Neural progenitor cell (in vitro differentiated cells): ENCODE measurements around the gene VTN. TPM values are rescaled to one million over a fixed set of nuclear protein-coding genes. Genes with fewer than 3 reads are reported as not detected.

Experiments
- DNase-seq: peaks from one replicate; pipeline ENCODE4 v3.0.0-alpha.2; 2016; ENCODE audit warnings: low spot score
- H2AFZ ChIP-seq: fragments of 200-600 bp; sonication (generic); replicated peaks from 2 replicates; pipeline ENCODE4 v1.6.1; 2016; ENCODE audit warnings: antibody characterized with exemption
- H3F3A ChIP-seq: fragments of 200-600 bp; sonication (generic); 2 replicates; pipeline ENCODE4 v1.6.1; 2016; ENCODE audit warnings: antibody characterized with exemption, low read depth
- H3K27ac ChIP-seq: fragments of 200-600 bp; sonication (generic); 2 replicates; pipeline ENCODE4 v1.5.1; 2016; ENCODE audit warnings: mild to moderate bottlenecking
- H3K27me3 ChIP-seq: fragments of 200-600 bp; sonication (generic); 2 replicates; pipeline ENCODE4 v1.6.1; 2016; ENCODE audit warnings: mild to moderate bottlenecking, moderate library complexity
- H3K36me3 ChIP-seq: fragments of 200-600 bp; sonication (generic); 2 replicates; pipeline ENCODE4 v1.5.1; 2016
- H3K4me1 ChIP-seq: fragments of 200-600 bp; sonication (generic); 2 replicates; pipeline ENCODE4 v1.6.1; 2016; ENCODE audit warnings: mixed run types
- H3K4me2 ChIP-seq: fragments of 200-600 bp; sonication (generic); 2 replicates; pipeline ENCODE4 v1.6.1; 2016
- H3K4me3 ChIP-seq: fragments of 200-600 bp; sonication (generic); 2 replicates; pipeline ENCODE4 v1.5.1; 2016
- H3K79me2 ChIP-seq: fragments of 200-600 bp; sonication (generic); 2 replicates; pipeline ENCODE4 v1.6.1; 2016; ENCODE audit warnings: low read depth
- H3K9ac ChIP-seq: fragments of 200-600 bp; sonication (generic); 2 replicates; pipeline ENCODE4 v1.6.1; 2016
- H3K9me3 ChIP-seq: fragments of 200-600 bp; sonication (generic); 2 replicates; pipeline ENCODE4 v1.5.1; 2016; ENCODE audit warnings: low read depth
- H4K20me1 ChIP-seq: fragments of 200-600 bp; sonication (generic); 2 replicates; pipeline ENCODE4 v1.6.1; 2016; ENCODE audit warnings: low read depth
- H3K27ac Mint-ChIP-seq: 3 replicates; pipeline ENCODE4 v1.8.0; 2021; ENCODE audit warnings: mixed read lengths
- H3K27me3 Mint-ChIP-seq: 2 replicates; pipeline ENCODE4 v1.8.0; 2022; ENCODE audit warnings: low read depth, mild to moderate bottlenecking, inconsistent platforms, moderate library complexity, mixed read lengths; ENCODE audit not compliant: insufficient read depth
- H3K36me3 Mint-ChIP-seq: 3 replicates; pipeline ENCODE4 v1.8.0; 2021; ENCODE audit warnings: mixed read lengths
- H3K4me1 Mint-ChIP-seq: 3 replicates; pipeline ENCODE4 v1.8.0; 2021; ENCODE audit warnings: mixed read lengths
- H3K4me3 Mint-ChIP-seq: 3 replicates; pipeline ENCODE4 v1.8.0; 2021; ENCODE audit warnings: mild to moderate bottlenecking, moderate library complexity, mixed read lengths
- H3K9me3 Mint-ChIP-seq: 3 replicates; pipeline ENCODE4 v1.8.0; 2020; ENCODE audit warnings: mixed read lengths
- CTCF ChIP-seq: fragments of 200-600 bp; sonication (generic); IDR thresholded peaks from 2 replicates; pipeline ENCODE4 v1.5.1; 2017; ENCODE audit warnings: antibody characterized with exemption, mild to moderate bottlenecking
- EZH2 ChIP-seq: fragments of 200-600 bp; sonication (generic); IDR thresholded peaks from 2 replicates; pipeline ENCODE4 v1.6.1; 2017; ENCODE audit warnings: antibody characterized with exemption, mild to moderate bottlenecking, moderate library complexity
- EZH2phosphoT487 ChIP-seq: fragments of 200-600 bp; sonication (generic); IDR thresholded peaks from 2 replicates; pipeline ENCODE4 v1.6.1; 2017; ENCODE audit warnings: antibody characterized with exemption
- total RNA-seq: library from RNA; depleted of rRNA; stranded (reverse); fragments of >200 nt; gene quantifications from 2 replicates; pipeline ENCODE4 v1.2.3, GENCODE V29; 2015; ENCODE audit warnings: low replicate concordance

The VTN gene
- 0.25 and 1.2 TPM in 2 replicates for total RNA-seq

- Histone ChIP-seq H3K27me3 (peaks cover 34% of the 10 kb centered on the region), H3K79me2 (no peaks in the 10 kb centered on the region), H3F3A (peaks cover 39% of the 10 kb centered on the region), H3K4me3 (peak within 1 kb of the TSS; percentile 66), H3K9me3 (no peaks in the 10 kb centered on the region), H2AFZ (no peak within 1 kb of the TSS), H3K36me3 (no peaks in the 10 kb centered on the region), H4K20me1 (peaks cover 37% of the 10 kb centered on the region), H3K27ac (peak within 1 kb of the TSS; percentile 43), H3K4me1 (peaks cover 13% of the 10 kb centered on the region), H3K9ac (no peak within 1 kb of the TSS), H3K4me2 (peak within 1 kb of the TSS; percentile 96)
- H3K9me3 Mint-ChIP-seq: no peaks in the 10 kb centered on the region
- peak; percentile 84 for DNase-seq
- peak within 1 kb of the TSS; percentile 76 for H3K27ac Mint-ChIP-seq
- H3K4me1 Mint-ChIP-seq: peaks cover 32% of the 10 kb centered on the region
- TF ChIP-seq CTCF (peak; percentile 24), EZH2 (no peak)
- H3K4me3 Mint-ChIP-seq: peak within 1 kb of the TSS; percentile 92
- H3K27me3 Mint-ChIP-seq: peaks cover 7% of the 10 kb centered on the region
- peaks cover 8% of the 10 kb centered on the region for H3K36me3 Mint-ChIP-seq
These were observed at the start of gene VTN for GRCh38 chr17:28370035-28370743. Gene VTN, minus strand, starts transcription at chr17:28370307. Its CDS starts 104 bp downstream, at chr17:28370203.

- no peaks in the 10 kb centered on the region for H3K4me1 ChIP-seq
- H3K9me3 ChIP-seq: no peaks in the 10 kb centered on the region
- H3K4me2 ChIP-seq: no peak overlapping the region
- no peak overlapping the region for H3K9ac ChIP-seq
- Mint-ChIP-seq H3K27me3 (peaks cover 18% of the 10 kb centered on the region), H3K27ac (no peak overlapping the region), H3K9me3 (no peaks in the 10 kb centered on the region), H3K36me3 (no peaks in the 10 kb centered on the region), H3K4me3 (no peak overlapping the region), H3K4me1 (peaks cover 6% of the 10 kb centered on the region)
- TF ChIP-seq EZH2phosphoT487 (no peak), CTCF (peak; percentile 81), EZH2 (no peak)
- H2AFZ ChIP-seq: peak overlapping the region; percentile 69
- no peak overlapping the region for H3K4me3 ChIP-seq
- no peaks in the 10 kb centered on the region for H4K20me1 ChIP-seq
- no peaks in the 10 kb centered on the region for H3K36me3 ChIP-seq
- no peaks in the 10 kb centered on the region for H3K79me2 ChIP-seq
- no peaks in the 10 kb centered on the region for H3F3A ChIP-seq
- DNase-seq: peak; percentile 82
- peaks cover 65% of the 10 kb centered on the region for H3K27me3 ChIP-seq
- H3K27ac ChIP-seq: no peak overlapping the region
These were observed 46.7 kb upstream of the VTN start for GRCh38 chr17:28416703-28417311.

- no peaks in the 10 kb centered on the region for H3K9me3 ChIP-seq
These were observed 45.8 kb upstream of the VTN start for GRCh38 chr17:28415886-28416285.

More at GRCh38 chr17:28415886-28416285, 45.8 kb upstream of the VTN start:
- Mint-ChIP-seq H3K4me3 (no peak overlapping the region), H3K4me1 (peaks cover 6% of the 10 kb centered on the region), H3K36me3 (no peaks in the 10 kb centered on the region), H3K27me3 (peaks cover 18% of the 10 kb centered on the region), H3K9me3 (no peaks in the 10 kb centered on the region), H3K27ac (no peak overlapping the region)
- Histone ChIP-seq H3F3A (no peaks in the 10 kb centered on the region), H3K4me2 (no peak overlapping the region), H3K27ac (no peak overlapping the region), H3K27me3 (peaks cover 65% of the 10 kb centered on the region), H3K4me3 (no peak overlapping the region), H3K36me3 (no peaks in the 10 kb centered on the region), H3K9ac (no peak overlapping the region), H3K4me1 (no peaks in the 10 kb centered on the region), H3K79me2 (no peaks in the 10 kb centered on the region), H4K20me1 (no peaks in the 10 kb centered on the region), H2AFZ (no peak overlapping the region)
- no peak for DNase-seq
- TF ChIP-seq CTCF (no peak), EZH2phosphoT487 (no peak), EZH2 (no peak)
